GM18861 (cell line): ENCODE data around the gene ATP1A4.
"Not testable (repeated sequence)": the region's sequence is repeated elsewhere in the genome, so short reads cannot be mapped to it uniquely, and the experiment has no call there.

Experiments used
- ATAC-seq: cut with Tn5 transposase; IDR thresholded peaks from one replicate; pipeline ENCODE4 v1.9.1; 2021; ENCODE audit not compliant: unreplicated experiment

The ATP1A4 gene

GRCh38 chr1:160151303-160151702 is at the start of gene ATP1A4:
Gene ATP1A4, plus strand, starts transcription at chr1:160151603. Its CDS starts 438 bp downstream, at chr1:160152041.
- ATAC-seq = no peak

- ATAC-seq = no peak
Measured at GRCh38 chr1:160101717-160102522, 49.5 kb upstream of the ATP1A4 start.

- ATAC-seq = no peak
Measured at GRCh38 chr1:160103658-160104408, 47.6 kb upstream of the ATP1A4 start.

GRCh38 chr1:160104486-160104885 is 46.9 kb upstream of the ATP1A4 start:
- ATAC-seq = no peak

GRCh38 chr1:160105155-160105554 is 46.2 kb upstream of the ATP1A4 start:
- ATAC-seq = no peak

GRCh38 chr1:160107512-160107911 is 43.9 kb upstream of the ATP1A4 start:
- no peak for ATAC-seq

- no peak for ATAC-seq
Measured at GRCh38 chr1:160108888-160109662, 42.3 kb upstream of the ATP1A4 start.

- ATAC-seq = no peak
Measured at GRCh38 chr1:160109686-160110085, 41.7 kb upstream of the ATP1A4 start.

- ATAC-seq = not testable (repeated sequence)
Measured at GRCh38 chr1:160111462-160111861, 39.9 kb upstream of the ATP1A4 start.

- no peak for ATAC-seq
Measured at GRCh38 chr1:160112357-160112756, 39.0 kb upstream of the ATP1A4 start.

GRCh38 chr1:160113407-160113806 is 38.0 kb upstream of the ATP1A4 start:
- no peak for ATAC-seq

- no peak for ATAC-seq
Measured at GRCh38 chr1:160114085-160114484, 37.3 kb upstream of the ATP1A4 start.

- ATAC-seq = no peak
Measured at GRCh38 chr1:160115545-160116282, 35.7 kb upstream of the ATP1A4 start, which contains the start of gene ATP1A2. Gene ATP1A2, plus strand, starts transcription at chr1:160115759. Its CDS starts 103 bp downstream, at chr1:160115862.

GRCh38 chr1:160116283-160117147 is 34.9 kb upstream of the ATP1A4 start:
- no peak for ATAC-seq

GRCh38 chr1:160117300-160117699 is 34.1 kb upstream of the ATP1A4 start:
- no peak for ATAC-seq

GRCh38 chr1:160117709-160118183 is 33.7 kb upstream of the ATP1A4 start:
- no peak for ATAC-seq

GRCh38 chr1:160118928-160119327 is 32.5 kb upstream of the ATP1A4 start:
- ATAC-seq = no peak

GRCh38 chr1:160120797-160121196 is 30.6 kb upstream of the ATP1A4 start:
- no peak for ATAC-seq

- no peak for ATAC-seq
Measured at GRCh38 chr1:160121388-160121787, 30.0 kb upstream of the ATP1A4 start.
